GM23338 (cell line): ENCODE results near the gene KIFAP3. TPM values are rescaled to one million over a fixed set of nuclear protein-coding genes. Genes with fewer than 3 reads are reported as not detected.

Source experiments
- ATAC-seq: fragments of 200-7000 bp; cut with Tn5 transposase; 3 replicates; pipeline ENCODE4 v1.9.1; 2020
- DNase-seq: peaks from one replicate; pipeline ENCODE4 v3.0.0-alpha.2; 2015; ENCODE audit warnings: low spot score
- H2AFZ ChIP-seq: fragments of 200-600 bp; sonication (generic); 2 replicates; pipeline ENCODE4 v1.8.0; 2016; ENCODE audit warnings: antibody characterized with exemption, mild to moderate bottlenecking, moderate library complexity
- H3F3A ChIP-seq: fragments of 200-600 bp; sonication (generic); replicated peaks from 2 replicates; pipeline ENCODE4 v1.8.0; 2017; ENCODE audit warnings: antibody characterized with exemption, mixed run types, low read depth
- H3K27ac ChIP-seq: fragments of 200-600 bp; sonication (generic); 2 replicates; pipeline ENCODE4 v1.6.1; 2016; ENCODE audit warnings: low read depth
- H3K27me3 ChIP-seq: fragments of 200-600 bp; sonication (generic); 2 replicates; pipeline ENCODE4 v1.8.0; 2016; ENCODE audit warnings: mild to moderate bottlenecking, mixed run types, moderate library complexity; ENCODE audit not compliant: insufficient read depth
- H3K36me3 ChIP-seq: fragments of 200-600 bp; sonication (generic); 2 replicates; pipeline ENCODE4 v1.8.0; 2016; ENCODE audit warnings: mild to moderate bottlenecking; ENCODE audit not compliant: insufficient read depth
- H3K4me1 ChIP-seq: fragments of 200-600 bp; sonication (generic); 2 replicates; pipeline ENCODE4 v1.8.0; 2016; ENCODE audit warnings: mild to moderate bottlenecking, moderate library complexity; ENCODE audit not compliant: insufficient read depth
- H3K4me2 ChIP-seq: fragments of 200-600 bp; sonication (generic); 2 replicates; pipeline ENCODE4 v1.7.1; 2017; ENCODE audit warnings: mixed run types
- H3K4me3 ChIP-seq: fragments of 200-600 bp; sonication (generic); 2 replicates; pipeline ENCODE4 v1.6.1; 2016; ENCODE audit warnings: mixed run types
- H3K79me2 ChIP-seq: fragments of 200-600 bp; sonication (generic); replicated peaks from 2 replicates; pipeline ENCODE4 v1.8.0; 2017; ENCODE audit warnings: mild to moderate bottlenecking; ENCODE audit not compliant: insufficient read depth
- H3K9me2 ChIP-seq: fragments of 200-600 bp; sonication (generic); 2 replicates; pipeline ENCODE4 v1.8.0; 2017; ENCODE audit not compliant: insufficient read depth
- H4K20me1 ChIP-seq: fragments of 200-600 bp; sonication (generic); replicated peaks from 2 replicates; pipeline ENCODE4 v1.8.0; 2017; ENCODE audit warnings: mild to moderate bottlenecking; ENCODE audit not compliant: insufficient read depth
- H3K27ac Mint-ChIP-seq: 2 replicates; pipeline ENCODE4 v1.8.0; 2020; ENCODE audit warnings: inconsistent platforms, mild to moderate bottlenecking, moderate library complexity, mixed read lengths
- H3K27me3 Mint-ChIP-seq: 3 replicates; pipeline ENCODE4 v1.8.0; 2022; ENCODE audit warnings: low read depth, mild to moderate bottlenecking, moderate library complexity, mixed read lengths, inconsistent platforms; ENCODE audit not compliant: insufficient read depth, poor library complexity
- H3K36me3 Mint-ChIP-seq: 3 replicates; pipeline ENCODE4 v1.8.0; 2021; ENCODE audit warnings: low read depth, mild to moderate bottlenecking, inconsistent platforms, moderate library complexity, mixed read lengths
- H3K4me1 Mint-ChIP-seq: 3 replicates; pipeline ENCODE4 v1.8.0; 2020; ENCODE audit warnings: mild to moderate bottlenecking, inconsistent platforms, mixed read lengths
- H3K4me3 Mint-ChIP-seq: 3 replicates; pipeline ENCODE4 v1.8.0; 2021; ENCODE audit warnings: moderate library complexity, mild to moderate bottlenecking, inconsistent platforms, mixed read lengths
- H3K9me3 Mint-ChIP-seq: 3 replicates; pipeline ENCODE4 v1.8.0; 2020; ENCODE audit warnings: moderate library complexity, mild to moderate bottlenecking, inconsistent platforms, mixed read lengths
- CREB1 ChIP-seq: fragments of 250-450 bp; sonication (Bioruptor Pico); IDR thresholded peaks from 2 replicates; pipeline ENCODE4 v1.5.0; 2020; ENCODE audit warnings: low read depth, mild to moderate bottlenecking, moderate library complexity
- CTCF ChIP-seq, 2 experiments: fragments of 200-600 bp in 1 of 2; sonication (generic) in 1 of 2; conservative IDR thresholded peaks; 2 replicates each; pipeline versions ENCODE4 v1.5.1 to v1.6.1; 2016 to 2017; ENCODE audit warnings: antibody characterized with exemption in 2 of 2, low read depth in 2 of 2, mild to moderate bottlenecking in 2 of 2, moderate library complexity in 1 of 2
- ETS1 ChIP-seq: IDR thresholded peaks from 2 replicates; pipeline ENCODE4 v1.6.1; 2016; ENCODE audit warnings: antibody characterized with exemption
- JUNB ChIP-seq: IDR thresholded peaks from one replicate; pipeline ENCODE4 v1.6.1; 2016; ENCODE audit warnings: antibody characterized with exemption; ENCODE audit not compliant: unreplicated experiment
- POLR2AphosphoS5 ChIP-seq: IDR thresholded peaks from 2 replicates; pipeline ENCODE4 v1.6.1; 2016; ENCODE audit warnings: antibody characterized with exemption, low read depth
- STAT1 ChIP-seq: IDR thresholded peaks from one replicate; pipeline ENCODE4 v1.6.1; 2016; ENCODE audit warnings: antibody characterized with exemption; ENCODE audit not compliant: unreplicated experiment
- ZNF462 ChIP-seq: fragments of 250-450 bp; sonication (Bioruptor Pico); IDR thresholded peaks from 2 replicates; pipeline ENCODE4 v1.5.0; 2020; ENCODE audit warnings: mild to moderate bottlenecking, moderate library complexity
- polyA plus RNA-seq: library from polyadenylated mRNA; unstranded; fragments of >200 nt; fragmentation: Nextera tagmentation; extraction: Ambion mirVana; gene quantifications from 2 replicates; pipeline ENCODE4 v1.2.1, GENCODE V29; 2016
- total RNA-seq: library from RNA; depleted of rRNA; stranded (reverse); fragments of >200 nt; shearing (Covaris generic); gene quantifications from 2 replicates; pipeline ENCODE4 v1.2.3, GENCODE V29; 2014
- TF ChIP-seq, protein P1 (sequence below): IDR thresholded peaks from one replicate; pipeline ENCODE4 v1.6.1; 2018; ENCODE audit warnings: antibody characterized with exemption; ENCODE audit not compliant: unreplicated experiment

The KIFAP3 gene
- total and polyA plus RNA-seq, 2 experiments from 2014 or later, result 2.7 to 3.1 TPM

DNA sequence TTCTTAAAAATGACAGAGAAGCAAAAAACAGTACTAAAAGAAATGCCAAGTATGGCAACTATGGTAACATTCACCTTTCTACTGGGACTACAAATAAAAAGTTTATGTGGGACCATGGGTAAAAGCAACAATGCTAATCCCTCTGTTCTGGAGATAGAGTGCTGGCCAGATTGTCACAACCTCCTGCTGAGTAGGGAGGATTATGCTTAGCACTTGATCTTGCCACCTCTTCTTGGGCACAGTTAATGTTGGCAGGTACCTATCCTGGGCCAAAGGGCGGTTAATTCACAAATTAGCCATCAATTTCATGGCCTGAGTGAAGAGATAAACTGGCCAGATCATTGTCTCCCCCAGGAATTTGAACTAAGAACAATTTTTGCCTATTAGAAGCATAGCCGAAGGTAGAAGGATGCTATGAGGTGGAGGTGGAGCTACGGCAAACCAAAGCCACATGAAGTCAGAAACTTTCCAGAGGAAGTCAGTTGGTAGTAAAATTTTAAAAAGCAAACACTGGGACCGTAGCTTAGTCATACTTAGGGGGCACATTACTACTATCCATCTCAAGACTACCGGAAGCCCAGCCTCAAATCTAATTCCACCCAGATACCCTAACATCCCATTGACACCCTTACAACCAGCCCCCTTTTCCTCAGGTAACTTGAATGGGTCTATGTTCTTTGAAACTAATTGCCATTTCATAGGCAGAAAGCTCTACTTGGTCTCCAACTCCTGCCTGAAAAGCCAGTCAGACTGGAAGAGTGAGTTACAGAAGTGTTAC, 183.5 kb downstream of the KIFAP3 start:
- H3K36me3 Mint-ChIP-seq, result peaks cover 7% of the 10 kb centered on the region; the same call in 2 of the 3 replicates
- H3K4me1 Mint-ChIP-seq, result peaks cover 35% of the 10 kb centered on the region
- peaks cover 38% of the 10 kb centered on the region for H3K79me2 ChIP-seq
- peak; percentile 16 for DNase-seq
- H3K9me2 ChIP-seq, result no peaks in the 10 kb centered on the region
- H2AFZ ChIP-seq, result no peak overlapping the region
- H3F3A ChIP-seq, result no peaks in the 10 kb centered on the region
- H3K4me3 ChIP-seq, result no peak overlapping the region
- H3K4me3 Mint-ChIP-seq, result peak overlapping the region; percentile 41; the same call in 2 of the 3 replicates
- peaks cover 9% of the 10 kb centered on the region for H3K27me3 Mint-ChIP-seq
- H3K27me3 ChIP-seq, result no peaks in the 10 kb centered on the region
- H3K36me3 ChIP-seq, result no peaks in the 10 kb centered on the region
- H4K20me1 ChIP-seq, result 0 out of 2 replicates have a peak, but pooled peaks cover 3% of the 10 kb centered on the region
- no peaks in the 10 kb centered on the region for H3K9me3 Mint-ChIP-seq
- TF ChIP-seq ZNF462 (CRISPR knock-in tag), result no peak
- peaks cover 18% of the 10 kb centered on the region for H3K4me1 ChIP-seq
- H3K27ac ChIP-seq, result no peak overlapping the region
- no peak overlapping the region for H3K27ac Mint-ChIP-seq
- ATAC-seq, result no peak
- H3K4me2 ChIP-seq, result peak overlapping the region; percentile 44

DNA sequence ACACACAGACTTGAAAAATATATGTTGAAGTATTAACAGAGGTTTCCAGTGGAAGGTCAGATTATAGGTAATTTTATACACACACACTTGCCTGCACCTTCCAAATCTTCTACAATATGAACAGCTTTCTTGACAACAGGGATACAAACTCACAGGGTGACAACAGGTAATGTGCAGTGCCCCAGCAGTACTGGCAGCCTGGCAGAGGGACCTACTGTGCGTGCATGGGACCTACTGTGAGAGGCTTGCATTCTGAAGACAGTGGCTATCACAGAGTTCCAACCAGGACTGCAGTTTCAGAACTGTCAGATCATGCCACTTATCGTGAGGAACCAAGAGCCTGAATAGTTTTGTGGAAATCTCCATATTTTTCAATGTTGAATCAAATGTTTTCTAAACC, 184.6 kb downstream of the KIFAP3 start:
- no peak for ATAC-seq
- H3K4me1 ChIP-seq, result peaks cover 18% of the 10 kb centered on the region
- H3K79me2 ChIP-seq, result peaks cover 38% of the 10 kb centered on the region
- H3K27ac ChIP-seq, result no peak overlapping the region
- Mint-ChIP-seq H3K9me3 (no peaks in the 10 kb centered on the region), H3K36me3 (peaks cover 10% of the 10 kb centered on the region), H3K27me3 (peaks cover 5% of the 10 kb centered on the region), H3K4me3 (no peak overlapping the region), H3K4me1 (peaks cover 28% of the 10 kb centered on the region), H3K27ac (no peak overlapping the region)
- H4K20me1 ChIP-seq, result 0 out of 2 replicates have a peak, but pooled peaks cover 3% of the 10 kb centered on the region
- no peaks in the 10 kb centered on the region for H3K9me2 ChIP-seq
- no peaks in the 10 kb centered on the region for H3K27me3 ChIP-seq
- no peak overlapping the region for H2AFZ ChIP-seq
- no peak overlapping the region for H3K4me3 ChIP-seq
- no peak overlapping the region for H3K4me2 ChIP-seq
- no peak for DNase-seq
- no peaks in the 10 kb centered on the region for H3F3A ChIP-seq
- no peaks in the 10 kb centered on the region for H3K36me3 ChIP-seq
- no peak for TF ChIP-seq STAT1
- no peak for TF ChIP-seq CREB1
- no peak for TF ChIP-seq CTCF (conservative IDR thresholded peaks at IDR 0.05; ENCODE audit: low read depth in 2 of 2)
- no peak for TF ChIP-seq JUNB
- TF ChIP-seq POLR2AphosphoS5, result no peak
- no peak for TF ChIP-seq ETS1
- TF ChIP-seq, protein P1, sequence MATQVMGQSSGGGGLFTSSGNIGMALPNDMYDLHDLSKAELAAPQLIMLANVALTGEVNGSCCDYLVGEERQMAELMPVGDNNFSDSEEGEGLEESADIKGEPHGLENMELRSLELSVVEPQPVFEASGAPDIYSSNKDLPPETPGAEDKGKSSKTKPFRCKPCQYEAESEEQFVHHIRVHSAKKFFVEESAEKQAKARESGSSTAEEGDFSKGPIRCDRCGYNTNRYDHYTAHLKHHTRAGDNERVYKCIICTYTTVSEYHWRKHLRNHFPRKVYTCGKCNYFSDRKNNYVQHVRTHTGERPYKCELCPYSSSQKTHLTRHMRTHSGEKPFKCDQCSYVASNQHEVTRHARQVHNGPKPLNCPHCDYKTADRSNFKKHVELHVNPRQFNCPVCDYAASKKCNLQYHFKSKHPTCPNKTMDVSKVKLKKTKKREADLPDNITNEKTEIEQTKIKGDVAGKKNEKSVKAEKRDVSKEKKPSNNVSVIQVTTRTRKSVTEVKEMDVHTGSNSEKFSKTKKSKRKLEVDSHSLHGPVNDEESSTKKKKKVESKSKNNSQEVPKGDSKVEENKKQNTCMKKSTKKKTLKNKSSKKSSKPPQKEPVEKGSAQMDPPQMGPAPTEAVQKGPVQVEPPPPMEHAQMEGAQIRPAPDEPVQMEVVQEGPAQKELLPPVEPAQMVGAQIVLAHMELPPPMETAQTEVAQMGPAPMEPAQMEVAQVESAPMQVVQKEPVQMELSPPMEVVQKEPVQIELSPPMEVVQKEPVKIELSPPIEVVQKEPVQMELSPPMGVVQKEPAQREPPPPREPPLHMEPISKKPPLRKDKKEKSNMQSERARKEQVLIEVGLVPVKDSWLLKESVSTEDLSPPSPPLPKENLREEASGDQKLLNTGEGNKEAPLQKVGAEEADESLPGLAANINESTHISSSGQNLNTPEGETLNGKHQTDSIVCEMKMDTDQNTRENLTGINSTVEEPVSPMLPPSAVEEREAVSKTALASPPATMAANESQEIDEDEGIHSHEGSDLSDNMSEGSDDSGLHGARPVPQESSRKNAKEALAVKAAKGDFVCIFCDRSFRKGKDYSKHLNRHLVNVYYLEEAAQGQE, result no peak
